ENCODE data around the gene R3HDML.

Gene R3HDML

GRCh38 chr20:44367746-44368145 lies 30.9 kb downstream of the R3HDML start:
- no peak for DNase-seq

GRCh38 chr20:44370639-44371218 lies 33.9 kb downstream of the R3HDML start:
- no peak for DNase-seq

- no peak for DNase-seq
Measured at GRCh38 chr20:44382641-44383040, 45.8 kb downstream of the R3HDML start.

- peak; percentile 75 to 83 for DNase-seq
Measured at GRCh38 chr20:44384423-44385027, 47.7 kb downstream of the R3HDML start.

GRCh38 chr20:44388466-44389023 lies 51.7 kb downstream of the R3HDML start:
- DNase-seq = peak; percentile 61 to 68

GRCh38 chr20:44389871-44390270 lies 53.0 kb downstream of the R3HDML start:
- DNase-seq = no peak

GRCh38 chr20:44390280-44390679 lies 53.4 kb downstream of the R3HDML start:
- DNase-seq = no peak

GRCh38 chr20:44392088-44392775 lies 55.4 kb downstream of the R3HDML start:
- DNase-seq = no peak

GRCh38 chr20:44392776-44393607 lies 56.1 kb downstream of the R3HDML start:
- DNase-seq = no peak

GRCh38 chr20:44393608-44394451 lies 57.0 kb downstream of the R3HDML start:
- no peak for DNase-seq

- no peak for DNase-seq
Measured at GRCh38 chr20:44394452-44394701, 57.5 kb downstream of the R3HDML start.

- no peak for DNase-seq
Measured at GRCh38 chr20:44394702-44395460, 58.0 kb downstream of the R3HDML start.

GRCh38 chr20:44395461-44396340 lies 58.9 kb downstream of the R3HDML start:
- no peak for DNase-seq

- no peak for DNase-seq
Measured at GRCh38 chr20:44396369-44397130, 59.7 kb downstream of the R3HDML start.

GRCh38 chr20:44398335-44398734 lies 61.5 kb downstream of the R3HDML start:
- no peak for DNase-seq

GRCh38 chr20:44399446-44399845 lies 62.6 kb downstream of the R3HDML start:
- no peak for DNase-seq

GRCh38 chr20:44400671-44400969 lies 63.8 kb downstream of the R3HDML start:
- no peak for DNase-seq
